ENCODE data around the gene MRFAP1. TPM values are rescaled to one million over a fixed set of nuclear protein-coding genes. Genes with fewer than 3 reads are reported as not detected.

Gene MRFAP1
- total RNA-seq, 1 donor from 2014 or later: 255 TPM

GRCh38 chr4:6641971-6642320, 1.5 kb downstream of the MRFAP1 start:
- Histone ChIP-seq H3K36me3 (ENCODE audit: control insufficient read depth, insufficient read depth, low read length) (peaks cover 2% of the 10 kb centered on the region), H3K4me3 (ENCODE audit: low read depth, low read length) (peak overlapping the region; percentile 71), H3K27me3 (ENCODE audit: control insufficient read depth, insufficient read depth, low read length) (no peaks in the 10 kb centered on the region)
- TF ChIP-seq CTCF (IDR thresholded peaks at IDR 0.05; ENCODE audit: insufficient read depth, low read length, poor library complexity, severe bottlenecking): no peak
- DNase-seq (ENCODE audit: low read depth): no peak

DNA sequence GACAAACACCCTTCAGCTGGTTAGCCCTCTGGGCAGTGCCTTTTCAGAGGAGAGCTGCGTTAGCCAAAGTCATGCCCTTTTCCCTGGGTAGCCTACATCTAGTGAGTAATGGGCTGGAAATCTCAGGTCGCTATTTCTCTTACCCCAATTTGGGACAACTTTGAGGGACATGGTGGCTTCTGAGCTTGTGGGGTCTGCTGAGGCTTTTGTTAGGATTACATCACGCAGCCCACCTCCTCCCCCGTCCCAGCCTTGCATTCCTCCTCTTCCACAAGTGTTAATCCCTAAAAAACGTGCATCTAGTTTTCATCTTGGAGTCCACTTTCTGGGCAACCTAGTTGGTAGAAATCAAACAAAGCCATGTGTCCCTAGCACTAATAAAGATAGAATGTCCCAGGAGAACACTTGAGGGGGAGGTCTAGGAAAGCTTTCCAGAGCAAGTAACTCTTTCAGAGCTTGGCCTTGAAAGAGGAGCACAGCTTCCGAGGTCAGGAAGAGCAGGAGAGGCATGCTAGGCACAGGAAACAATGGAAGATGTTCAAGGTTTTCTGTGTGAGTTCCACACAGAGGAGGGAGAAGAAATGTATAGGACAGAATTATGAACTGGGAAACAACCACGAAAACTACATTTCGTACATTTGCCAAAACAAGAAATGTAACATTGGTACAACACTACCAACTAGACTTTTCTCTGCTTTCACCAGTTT, 2.8 kb downstream of the MRFAP1 start:
- no peak for DNase-seq (ENCODE audit: low read depth)
- Histone ChIP-seq H3K36me3 (ENCODE audit: control insufficient read depth, insufficient read depth, low read length) (peaks cover 2% of the 10 kb centered on the region), H3K27me3 (ENCODE audit: control insufficient read depth, insufficient read depth, low read length) (no peaks in the 10 kb centered on the region), H3K4me3 (ENCODE audit: low read depth, low read length) (no peak overlapping the region)
- TF ChIP-seq CTCF (IDR thresholded peaks at IDR 0.05; ENCODE audit: insufficient read depth, low read length, poor library complexity, severe bottlenecking): no peak

DNA sequence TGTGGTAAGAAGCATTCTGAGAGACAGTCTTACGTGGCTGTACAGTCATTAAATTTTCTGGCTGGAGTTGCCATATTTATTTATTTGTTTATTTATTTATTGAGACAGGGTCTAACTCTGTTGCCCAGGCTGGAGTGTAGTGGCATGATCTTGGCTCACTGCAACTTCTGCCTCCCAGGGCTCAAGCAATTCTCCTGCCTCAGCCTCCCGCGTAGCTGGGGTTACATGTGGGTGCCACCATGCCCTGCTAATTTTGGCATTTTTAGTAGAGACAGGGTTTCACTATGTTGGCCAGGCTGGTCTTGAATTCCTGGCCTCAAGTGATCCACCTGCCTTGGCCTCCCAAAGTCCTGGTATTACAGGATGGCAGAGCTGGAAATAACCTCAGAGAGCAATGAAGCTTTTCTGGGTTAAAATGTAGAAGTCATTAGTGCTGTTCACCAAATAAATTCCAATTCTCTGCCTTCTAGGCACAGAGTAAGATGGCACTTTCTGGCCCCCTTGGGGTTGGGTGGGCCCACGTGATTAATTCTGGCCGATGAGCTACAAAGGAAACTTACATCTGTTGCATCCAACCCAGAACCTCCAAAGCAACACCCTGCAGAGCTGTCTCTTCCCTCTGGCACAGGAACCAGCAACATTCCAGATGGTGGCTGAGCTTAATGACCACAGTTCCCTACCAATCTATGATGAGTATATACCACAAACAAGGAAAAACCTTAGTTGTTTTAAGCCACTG, 4.5 kb downstream of the MRFAP1 start:
- Histone ChIP-seq H3K4me3 (ENCODE audit: low read depth, low read length) (no peak overlapping the region), H3K27me3 (ENCODE audit: control insufficient read depth, insufficient read depth, low read length) (no peaks in the 10 kb centered on the region), H3K36me3 (ENCODE audit: control insufficient read depth, insufficient read depth, low read length) (peaks cover 2% of the 10 kb centered on the region)
- no peak for TF ChIP-seq CTCF (IDR thresholded peaks at IDR 0.05; ENCODE audit: insufficient read depth, low read length, poor library complexity, severe bottlenecking)
- no peak for DNase-seq (ENCODE audit: low read depth)

GRCh38 chr4:6647169-6647568, 6.7 kb downstream of the MRFAP1 start:
- no peak for DNase-seq (ENCODE audit: low read depth)
- no peak for TF ChIP-seq CTCF (IDR thresholded peaks at IDR 0.05; ENCODE audit: insufficient read depth, low read length, poor library complexity, severe bottlenecking)
- H3K27me3 ChIP-seq (ENCODE audit: control insufficient read depth, insufficient read depth, low read length): no peaks in the 10 kb centered on the region
- no peak overlapping the region for H3K4me3 ChIP-seq (ENCODE audit: low read depth, low read length)
- H3K36me3 ChIP-seq (ENCODE audit: control insufficient read depth, insufficient read depth, low read length): peaks cover 2% of the 10 kb centered on the region

- no peak for TF ChIP-seq CTCF (IDR thresholded peaks at IDR 0.05; ENCODE audit: insufficient read depth, low read length, poor library complexity, severe bottlenecking)
- no peak for DNase-seq (ENCODE audit: low read depth)
- Histone ChIP-seq H3K36me3 (ENCODE audit: control insufficient read depth, insufficient read depth, low read length) (peaks cover 2% of the 10 kb centered on the region), H3K4me3 (ENCODE audit: low read depth, low read length) (no peak overlapping the region), H3K27me3 (ENCODE audit: control insufficient read depth, insufficient read depth, low read length) (no peaks in the 10 kb centered on the region)
Measured at GRCh38 chr4:6647582-6648230, 7.2 kb downstream of the MRFAP1 start.
